GM23338 (cell line): ENCODE data around the gene TNF. TPM values are rescaled to one million over a fixed set of nuclear protein-coding genes. Genes with fewer than 3 reads are reported as not detected.
A peak's percentile ranks its signal among the peaks of the same experiment; 100 is the strongest.

Experiments
- ATAC-seq: fragments of 200-7000 bp; cut with Tn5 transposase; 3 replicates; pipeline ENCODE4 v1.9.1; 2020
- DNase-seq: peaks from one replicate; pipeline ENCODE4 v3.0.0-alpha.2; 2015; ENCODE audit warnings: low spot score
- H2AFZ ChIP-seq: fragments of 200-600 bp; sonication (generic); 2 replicates; pipeline ENCODE4 v1.8.0; 2016; ENCODE audit warnings: antibody characterized with exemption, mild to moderate bottlenecking, moderate library complexity
- H3F3A ChIP-seq: fragments of 200-600 bp; sonication (generic); replicated peaks from 2 replicates; pipeline ENCODE4 v1.8.0; 2017; ENCODE audit warnings: antibody characterized with exemption, mixed run types, low read depth
- H3K27ac ChIP-seq: fragments of 200-600 bp; sonication (generic); 2 replicates; pipeline ENCODE4 v1.6.1; 2016; ENCODE audit warnings: low read depth
- H3K27me3 ChIP-seq: fragments of 200-600 bp; sonication (generic); 2 replicates; pipeline ENCODE4 v1.8.0; 2016; ENCODE audit warnings: mild to moderate bottlenecking, mixed run types, moderate library complexity; ENCODE audit not compliant: insufficient read depth
- H3K36me3 ChIP-seq: fragments of 200-600 bp; sonication (generic); 2 replicates; pipeline ENCODE4 v1.8.0; 2016; ENCODE audit warnings: mild to moderate bottlenecking; ENCODE audit not compliant: insufficient read depth
- H3K4me1 ChIP-seq: fragments of 200-600 bp; sonication (generic); 2 replicates; pipeline ENCODE4 v1.8.0; 2016; ENCODE audit warnings: mild to moderate bottlenecking, moderate library complexity; ENCODE audit not compliant: insufficient read depth
- H3K4me2 ChIP-seq: fragments of 200-600 bp; sonication (generic); 2 replicates; pipeline ENCODE4 v1.7.1; 2017; ENCODE audit warnings: mixed run types
- H3K4me3 ChIP-seq: fragments of 200-600 bp; sonication (generic); 2 replicates; pipeline ENCODE4 v1.6.1; 2016; ENCODE audit warnings: mixed run types
- H3K79me2 ChIP-seq: fragments of 200-600 bp; sonication (generic); replicated peaks from 2 replicates; pipeline ENCODE4 v1.8.0; 2017; ENCODE audit warnings: mild to moderate bottlenecking; ENCODE audit not compliant: insufficient read depth
- H3K9me2 ChIP-seq: fragments of 200-600 bp; sonication (generic); 2 replicates; pipeline ENCODE4 v1.8.0; 2017; ENCODE audit not compliant: insufficient read depth
- H4K20me1 ChIP-seq: fragments of 200-600 bp; sonication (generic); replicated peaks from 2 replicates; pipeline ENCODE4 v1.8.0; 2017; ENCODE audit warnings: mild to moderate bottlenecking; ENCODE audit not compliant: insufficient read depth
- H3K27ac Mint-ChIP-seq: 2 replicates; pipeline ENCODE4 v1.8.0; 2020; ENCODE audit warnings: inconsistent platforms, mild to moderate bottlenecking, moderate library complexity, mixed read lengths
- H3K27me3 Mint-ChIP-seq: 3 replicates; pipeline ENCODE4 v1.8.0; 2022; ENCODE audit warnings: low read depth, mild to moderate bottlenecking, moderate library complexity, mixed read lengths, inconsistent platforms; ENCODE audit not compliant: insufficient read depth, poor library complexity
- H3K36me3 Mint-ChIP-seq: 3 replicates; pipeline ENCODE4 v1.8.0; 2021; ENCODE audit warnings: low read depth, mild to moderate bottlenecking, inconsistent platforms, moderate library complexity, mixed read lengths
- H3K4me1 Mint-ChIP-seq: 3 replicates; pipeline ENCODE4 v1.8.0; 2020; ENCODE audit warnings: mild to moderate bottlenecking, inconsistent platforms, mixed read lengths
- H3K4me3 Mint-ChIP-seq: 3 replicates; pipeline ENCODE4 v1.8.0; 2021; ENCODE audit warnings: moderate library complexity, mild to moderate bottlenecking, inconsistent platforms, mixed read lengths
- H3K9me3 Mint-ChIP-seq: 3 replicates; pipeline ENCODE4 v1.8.0; 2020; ENCODE audit warnings: moderate library complexity, mild to moderate bottlenecking, inconsistent platforms, mixed read lengths
- CREB1 ChIP-seq: fragments of 250-450 bp; sonication (Bioruptor Pico); IDR thresholded peaks from 2 replicates; pipeline ENCODE4 v1.5.0; 2020; ENCODE audit warnings: low read depth, mild to moderate bottlenecking, moderate library complexity
- EZH2 ChIP-seq: fragments of 200-600 bp; sonication (generic); IDR thresholded peaks from one replicate; pipeline ENCODE4 v1.8.0; 2017; ENCODE audit warnings: antibody characterized with exemption, mild to moderate bottlenecking, low read depth; ENCODE audit not compliant: unreplicated experiment
- EZH2phosphoT487 ChIP-seq: fragments of 200-600 bp; sonication (generic); IDR thresholded peaks from one replicate; pipeline ENCODE4 v1.8.1; 2018; ENCODE audit warnings: antibody characterized with exemption; ENCODE audit not compliant: unreplicated experiment
- JUNB ChIP-seq: IDR thresholded peaks from one replicate; pipeline ENCODE4 v1.6.1; 2016; ENCODE audit warnings: antibody characterized with exemption; ENCODE audit not compliant: unreplicated experiment
- NANOG ChIP-seq: IDR thresholded peaks from 2 replicates; pipeline ENCODE4 v1.6.1; 2016; ENCODE audit warnings: antibody characterized with exemption, borderline replicate concordance
- POLR2AphosphoS5 ChIP-seq: IDR thresholded peaks from 2 replicates; pipeline ENCODE4 v1.6.1; 2016; ENCODE audit warnings: antibody characterized with exemption, low read depth
- STAT1 ChIP-seq: IDR thresholded peaks from one replicate; pipeline ENCODE4 v1.6.1; 2016; ENCODE audit warnings: antibody characterized with exemption; ENCODE audit not compliant: unreplicated experiment
- ZNF114 ChIP-seq: fragments of 250-450 bp; sonication (Bioruptor Pico); IDR thresholded peaks from 2 replicates; pipeline ENCODE4 v1.5.0; 2020; ENCODE audit warnings: mild to moderate bottlenecking, moderate library complexity
- ZNF331 ChIP-seq: fragments of 250-450 bp; sonication (Bioruptor Pico); IDR thresholded peaks from 2 replicates; pipeline ENCODE4 v1.5.0; 2020; ENCODE audit warnings: low read depth, mild to moderate bottlenecking, moderate library complexity
- polyA plus RNA-seq: library from polyadenylated mRNA; unstranded; fragments of >200 nt; fragmentation: Nextera tagmentation; extraction: Ambion mirVana; gene quantifications from 2 replicates; pipeline ENCODE4 v1.2.1, GENCODE V29; 2016
- total RNA-seq: library from RNA; depleted of rRNA; stranded (reverse); fragments of >200 nt; shearing (Covaris generic); gene quantifications from 2 replicates; pipeline ENCODE4 v1.2.3, GENCODE V29; 2014
- TF ChIP-seq, protein P1 (sequence below): fragments of 250-450 bp; sonication (Bioruptor Pico); IDR thresholded peaks from 2 replicates; pipeline ENCODE4 v1.5.0; 2020; ENCODE audit warnings: mild to moderate bottlenecking, moderate library complexity
- TF ChIP-seq, protein P2 (sequence below): IDR thresholded peaks from 2 replicates; pipeline ENCODE4 v1.6.1; 2016; ENCODE audit warnings: antibody characterized with exemption
- TF ChIP-seq, protein P3 (sequence below): IDR thresholded peaks from one replicate; pipeline ENCODE4 v1.6.1; 2018; ENCODE audit warnings: antibody characterized with exemption; ENCODE audit not compliant: unreplicated experiment
- TF ChIP-seq, protein P4 (sequence below), 2 experiments: fragments of 200-600 bp in 1 of 2; sonication (generic) in 1 of 2; conservative IDR thresholded peaks; 2 replicates each; pipeline versions ENCODE4 v1.5.1 to v1.6.1; 2016 to 2017; ENCODE audit warnings: antibody characterized with exemption in 2 of 2, low read depth in 2 of 2, mild to moderate bottlenecking in 2 of 2, moderate library complexity in 1 of 2

The TNF gene
- total and polyA plus RNA-seq, 2 experiments from 2014 or later, result 0.11 TPM; not detected in 1

DNA sequence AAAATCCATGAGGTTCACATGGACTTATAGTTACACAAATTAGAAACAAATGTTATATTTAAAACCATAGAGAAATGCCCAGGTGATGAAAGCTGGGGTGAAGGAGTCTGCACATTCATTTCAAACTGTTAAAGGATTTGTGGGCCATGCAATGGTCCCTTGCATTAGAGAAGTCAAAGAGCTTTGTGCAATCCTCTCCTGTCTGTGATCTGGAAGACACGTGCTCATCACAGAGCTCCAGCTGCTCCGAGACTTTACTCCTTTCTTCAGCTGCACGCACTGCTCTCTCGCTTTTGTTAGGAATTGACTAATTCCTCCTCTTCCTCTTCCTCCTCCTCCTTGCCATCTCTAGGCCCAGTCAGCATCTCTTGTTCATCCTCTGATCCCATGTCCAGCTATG is 35.6 kb downstream of the TNF start:
- Histone ChIP-seq H3K27ac (no peak overlapping the region), H3K4me1 (peaks cover 20% of the 10 kb centered on the region), H3K27me3 (no peaks in the 10 kb centered on the region), H2AFZ (0 out of 2 replicates have a peak overlapping the region, but pooled peaks have one; percentile 28), H3K36me3 (no peaks in the 10 kb centered on the region), H4K20me1 (no peaks in the 10 kb centered on the region), H3K9me2 (no peaks in the 10 kb centered on the region), H3F3A (no peaks in the 10 kb centered on the region), H3K4me3 (no peak overlapping the region), H3K79me2 (no peaks in the 10 kb centered on the region), H3K4me2 (no peak overlapping the region)
- peaks cover 23% of the 10 kb centered on the region for H3K4me1 Mint-ChIP-seq
- H3K27ac Mint-ChIP-seq, result no peak overlapping the region
- DNase-seq (no peak), ATAC-seq (no peak)
- H3K4me3 Mint-ChIP-seq, result no peak overlapping the region
- peaks cover 9% of the 10 kb centered on the region for H3K27me3 Mint-ChIP-seq
- TF ChIP-seq, protein P1, sequence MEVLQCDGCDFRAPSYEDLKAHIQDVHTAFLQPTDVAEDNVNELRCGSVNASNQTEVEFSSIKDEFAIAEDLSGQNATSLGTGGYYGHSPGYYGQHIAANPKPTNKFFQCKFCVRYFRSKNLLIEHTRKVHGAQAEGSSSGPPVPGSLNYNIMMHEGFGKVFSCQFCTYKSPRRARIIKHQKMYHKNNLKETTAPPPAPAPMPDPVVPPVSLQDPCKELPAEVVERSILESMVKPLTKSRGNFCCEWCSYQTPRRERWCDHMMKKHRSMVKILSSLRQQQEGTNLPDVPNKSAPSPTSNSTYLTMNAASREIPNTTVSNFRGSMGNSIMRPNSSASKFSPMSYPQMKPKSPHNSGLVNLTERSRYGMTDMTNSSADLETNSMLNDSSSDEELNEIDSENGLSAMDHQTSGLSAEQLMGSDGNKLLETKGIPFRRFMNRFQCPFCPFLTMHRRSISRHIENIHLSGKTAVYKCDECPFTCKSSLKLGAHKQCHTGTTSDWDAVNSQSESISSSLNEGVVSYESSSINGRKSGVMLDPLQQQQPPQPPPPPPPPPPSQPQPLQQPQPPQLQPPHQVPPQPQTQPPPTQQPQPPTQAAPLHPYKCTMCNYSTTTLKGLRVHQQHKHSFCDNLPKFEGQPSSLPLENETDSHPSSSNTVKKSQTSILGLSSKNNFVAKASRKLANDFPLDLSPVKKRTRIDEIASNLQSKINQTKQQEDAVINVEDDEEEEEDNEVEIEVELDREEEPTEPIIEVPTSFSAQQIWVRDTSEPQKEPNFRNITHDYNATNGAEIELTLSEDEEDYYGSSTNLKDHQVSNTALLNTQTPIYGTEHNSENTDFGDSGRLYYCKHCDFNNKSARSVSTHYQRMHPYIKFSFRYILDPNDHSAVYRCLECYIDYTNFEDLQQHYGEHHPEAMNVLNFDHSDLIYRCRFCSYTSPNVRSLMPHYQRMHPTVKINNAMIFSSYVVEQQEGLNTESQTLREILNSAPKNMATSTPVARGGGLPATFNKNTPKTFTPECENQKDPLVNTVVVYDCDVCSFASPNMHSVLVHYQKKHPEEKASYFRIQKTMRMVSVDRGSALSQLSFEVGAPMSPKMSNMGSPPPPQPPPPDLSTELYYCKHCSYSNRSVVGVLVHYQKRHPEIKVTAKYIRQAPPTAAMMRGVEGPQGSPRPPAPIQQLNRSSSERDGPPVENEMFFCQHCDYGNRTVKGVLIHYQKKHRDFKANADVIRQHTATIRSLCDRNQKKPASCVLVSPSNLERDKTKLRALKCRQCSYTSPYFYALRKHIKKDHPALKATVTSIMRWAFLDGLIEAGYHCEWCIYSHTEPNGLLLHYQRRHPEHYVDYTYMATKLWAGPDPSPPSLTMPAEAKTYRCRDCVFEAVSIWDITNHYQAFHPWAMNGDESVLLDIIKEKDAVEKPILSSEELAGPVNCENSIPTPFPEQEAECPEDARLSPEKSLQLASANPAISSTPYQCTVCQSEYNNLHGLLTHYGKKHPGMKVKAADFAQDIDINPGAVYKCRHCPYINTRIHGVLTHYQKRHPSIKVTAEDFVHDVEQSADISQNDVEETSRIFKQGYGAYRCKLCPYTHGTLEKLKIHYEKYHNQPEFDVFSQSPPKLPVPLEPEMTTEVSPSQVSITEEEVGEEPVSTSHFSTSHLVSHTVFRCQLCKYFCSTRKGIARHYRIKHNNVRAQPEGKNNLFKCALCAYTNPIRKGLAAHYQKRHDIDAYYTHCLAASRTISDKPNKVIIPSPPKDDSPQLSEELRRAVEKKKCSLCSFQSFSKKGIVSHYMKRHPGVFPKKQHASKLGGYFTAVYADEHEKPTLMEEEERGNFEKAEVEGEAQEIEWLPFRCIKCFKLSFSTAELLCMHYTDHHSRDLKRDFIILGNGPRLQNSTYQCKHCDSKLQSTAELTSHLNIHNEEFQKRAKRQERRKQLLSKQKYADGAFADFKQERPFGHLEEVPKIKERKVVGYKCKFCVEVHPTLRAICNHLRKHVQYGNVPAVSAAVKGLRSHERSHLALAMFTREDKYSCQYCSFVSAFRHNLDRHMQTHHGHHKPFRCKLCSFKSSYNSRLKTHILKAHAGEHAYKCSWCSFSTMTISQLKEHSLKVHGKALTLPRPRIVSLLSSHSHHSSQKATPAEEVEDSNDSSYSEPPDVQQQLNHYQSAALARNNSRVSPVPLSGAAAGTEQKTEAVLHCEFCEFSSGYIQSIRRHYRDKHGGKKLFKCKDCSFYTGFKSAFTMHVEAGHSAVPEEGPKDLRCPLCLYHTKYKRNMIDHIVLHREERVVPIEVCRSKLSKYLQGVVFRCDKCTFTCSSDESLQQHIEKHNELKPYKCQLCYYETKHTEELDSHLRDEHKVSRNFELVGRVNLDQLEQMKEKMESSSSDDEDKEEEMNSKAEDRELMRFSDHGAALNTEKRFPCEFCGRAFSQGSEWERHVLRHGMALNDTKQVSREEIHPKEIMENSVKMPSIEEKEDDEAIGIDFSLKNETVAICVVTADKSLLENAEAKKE, result no peak
- TF ChIP-seq EZH2phosphoT487 (no peak), POLR2AphosphoS5 (no peak), JUNB (no peak), STAT1 (no peak), CREB1 (CRISPR knock-in tag) (no peak), EZH2 (no peak), ZNF331 (no peak), NANOG (no peak), ZNF114 (CRISPR knock-in tag) (no peak)
- TF ChIP-seq, protein P2, sequence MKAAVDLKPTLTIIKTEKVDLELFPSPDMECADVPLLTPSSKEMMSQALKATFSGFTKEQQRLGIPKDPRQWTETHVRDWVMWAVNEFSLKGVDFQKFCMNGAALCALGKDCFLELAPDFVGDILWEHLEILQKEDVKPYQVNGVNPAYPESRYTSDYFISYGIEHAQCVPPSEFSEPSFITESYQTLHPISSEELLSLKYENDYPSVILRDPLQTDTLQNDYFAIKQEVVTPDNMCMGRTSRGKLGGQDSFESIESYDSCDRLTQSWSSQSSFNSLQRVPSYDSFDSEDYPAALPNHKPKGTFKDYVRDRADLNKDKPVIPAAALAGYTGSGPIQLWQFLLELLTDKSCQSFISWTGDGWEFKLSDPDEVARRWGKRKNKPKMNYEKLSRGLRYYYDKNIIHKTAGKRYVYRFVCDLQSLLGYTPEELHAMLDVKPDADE, result no peak
- TF ChIP-seq, protein P3, sequence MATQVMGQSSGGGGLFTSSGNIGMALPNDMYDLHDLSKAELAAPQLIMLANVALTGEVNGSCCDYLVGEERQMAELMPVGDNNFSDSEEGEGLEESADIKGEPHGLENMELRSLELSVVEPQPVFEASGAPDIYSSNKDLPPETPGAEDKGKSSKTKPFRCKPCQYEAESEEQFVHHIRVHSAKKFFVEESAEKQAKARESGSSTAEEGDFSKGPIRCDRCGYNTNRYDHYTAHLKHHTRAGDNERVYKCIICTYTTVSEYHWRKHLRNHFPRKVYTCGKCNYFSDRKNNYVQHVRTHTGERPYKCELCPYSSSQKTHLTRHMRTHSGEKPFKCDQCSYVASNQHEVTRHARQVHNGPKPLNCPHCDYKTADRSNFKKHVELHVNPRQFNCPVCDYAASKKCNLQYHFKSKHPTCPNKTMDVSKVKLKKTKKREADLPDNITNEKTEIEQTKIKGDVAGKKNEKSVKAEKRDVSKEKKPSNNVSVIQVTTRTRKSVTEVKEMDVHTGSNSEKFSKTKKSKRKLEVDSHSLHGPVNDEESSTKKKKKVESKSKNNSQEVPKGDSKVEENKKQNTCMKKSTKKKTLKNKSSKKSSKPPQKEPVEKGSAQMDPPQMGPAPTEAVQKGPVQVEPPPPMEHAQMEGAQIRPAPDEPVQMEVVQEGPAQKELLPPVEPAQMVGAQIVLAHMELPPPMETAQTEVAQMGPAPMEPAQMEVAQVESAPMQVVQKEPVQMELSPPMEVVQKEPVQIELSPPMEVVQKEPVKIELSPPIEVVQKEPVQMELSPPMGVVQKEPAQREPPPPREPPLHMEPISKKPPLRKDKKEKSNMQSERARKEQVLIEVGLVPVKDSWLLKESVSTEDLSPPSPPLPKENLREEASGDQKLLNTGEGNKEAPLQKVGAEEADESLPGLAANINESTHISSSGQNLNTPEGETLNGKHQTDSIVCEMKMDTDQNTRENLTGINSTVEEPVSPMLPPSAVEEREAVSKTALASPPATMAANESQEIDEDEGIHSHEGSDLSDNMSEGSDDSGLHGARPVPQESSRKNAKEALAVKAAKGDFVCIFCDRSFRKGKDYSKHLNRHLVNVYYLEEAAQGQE, result no peak
- TF ChIP-seq, protein P4, sequence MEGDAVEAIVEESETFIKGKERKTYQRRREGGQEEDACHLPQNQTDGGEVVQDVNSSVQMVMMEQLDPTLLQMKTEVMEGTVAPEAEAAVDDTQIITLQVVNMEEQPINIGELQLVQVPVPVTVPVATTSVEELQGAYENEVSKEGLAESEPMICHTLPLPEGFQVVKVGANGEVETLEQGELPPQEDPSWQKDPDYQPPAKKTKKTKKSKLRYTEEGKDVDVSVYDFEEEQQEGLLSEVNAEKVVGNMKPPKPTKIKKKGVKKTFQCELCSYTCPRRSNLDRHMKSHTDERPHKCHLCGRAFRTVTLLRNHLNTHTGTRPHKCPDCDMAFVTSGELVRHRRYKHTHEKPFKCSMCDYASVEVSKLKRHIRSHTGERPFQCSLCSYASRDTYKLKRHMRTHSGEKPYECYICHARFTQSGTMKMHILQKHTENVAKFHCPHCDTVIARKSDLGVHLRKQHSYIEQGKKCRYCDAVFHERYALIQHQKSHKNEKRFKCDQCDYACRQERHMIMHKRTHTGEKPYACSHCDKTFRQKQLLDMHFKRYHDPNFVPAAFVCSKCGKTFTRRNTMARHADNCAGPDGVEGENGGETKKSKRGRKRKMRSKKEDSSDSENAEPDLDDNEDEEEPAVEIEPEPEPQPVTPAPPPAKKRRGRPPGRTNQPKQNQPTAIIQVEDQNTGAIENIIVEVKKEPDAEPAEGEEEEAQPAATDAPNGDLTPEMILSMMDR (conservative IDR thresholded peaks at IDR 0.05; ENCODE audit: low read depth in 2 of 2), result no peak
- H3K9me3 Mint-ChIP-seq, result no peaks in the 10 kb centered on the region
- H3K36me3 Mint-ChIP-seq, result no peaks in the 10 kb centered on the region
